ENCODE data around the gene OSBPL2. TPM values are rescaled to one million over a fixed set of nuclear protein-coding genes. Genes with fewer than 3 reads are reported as not detected.

Gene OSBPL2
- total RNA-seq, 1 experiment from 2014 or later, result 36.9 TPM

DNA sequence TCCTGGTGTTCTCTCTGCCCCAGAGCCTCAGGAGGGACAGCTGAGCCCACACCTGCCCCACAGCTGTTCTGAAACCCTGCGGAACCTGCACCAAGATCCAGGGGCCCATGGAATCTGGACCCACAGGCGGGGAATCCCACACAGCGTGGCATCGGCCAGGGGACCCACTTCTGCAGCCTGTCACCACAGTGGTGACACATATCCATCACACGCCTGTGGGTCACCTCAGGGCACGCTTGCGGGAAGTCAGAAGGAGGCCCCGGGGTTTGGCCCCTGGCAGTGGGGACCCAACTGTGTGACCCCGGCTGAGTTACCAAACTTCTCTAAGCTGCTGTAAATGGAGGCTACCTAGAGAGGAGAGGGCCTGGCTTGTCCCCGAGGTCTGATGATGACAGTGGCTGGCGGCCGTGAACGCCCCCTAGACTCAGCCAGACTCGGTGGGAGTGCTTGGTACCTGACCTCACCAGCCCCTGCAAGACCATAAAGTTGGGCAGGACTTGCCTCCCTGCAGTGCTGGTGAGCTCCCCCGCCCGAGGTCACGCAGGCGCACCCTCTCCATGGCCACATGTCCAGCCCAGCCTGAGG is 16.0 kb upstream of the OSBPL2 start:
- ChIA-PET POLR2A (no interaction called here), CTCF (no interaction called here), RAD21 (ENCODE audit: low non-redundant PET in 1 of 2, low total read pairs in 2 of 2, uncharacterized antibody in 2 of 2, unreplicated experiment in 2 of 2) (no interaction called here)
- Histone ChIP-seq H4K20me1 (ENCODE audit: insufficient read depth) (no peaks in the 10 kb centered on the region), H3K9me2 (ENCODE audit: insufficient read depth) (no peaks in the 10 kb centered on the region), H3K27me3 (ENCODE audit: insufficient read depth, low read length) (peaks cover 23% of the 10 kb centered on the region; the same call in 1 of the 2 replicates), H3K36me3 (ENCODE audit: control insufficient read depth in 1 of 2, insufficient read depth in 2 of 2, low read length in 2 of 2) (no peaks in the 10 kb centered on the region), H3K79me2 (ENCODE audit: insufficient read depth, low read length) (no peaks in the 10 kb centered on the region), H3K4me3 (replicated peaks in 1 of 2; ENCODE audit: low read depth in 1 of 2, low read length in 2 of 2) (no peak overlapping the region), H3K9me3 (ENCODE audit: control insufficient read depth in 1 of 2, insufficient read depth in 1 of 2, low read depth in 1 of 2, low read length in 2 of 2) (no peaks in the 10 kb centered on the region), H3K4me2 (ENCODE audit: low read length) (no peak overlapping the region), H3K4me1 (ENCODE audit: control insufficient read depth in 1 of 2, insufficient read depth in 2 of 2, low read length in 2 of 2) (no peaks in the 10 kb centered on the region), H2AFZ (ENCODE audit: low read depth, low read length, poor library complexity, severe bottlenecking) (no peak overlapping the region), H3K27ac (ENCODE audit: low read depth, low read length) (no peak overlapping the region), H3K9ac (ENCODE audit: low read length) (no peak overlapping the region)
- ATAC-seq (no peak), DNase-seq (ENCODE audit: low read depth, low spot score) (no peak)
- TF ChIP-seq MAX (IDR thresholded peaks at IDR 0.05) (no peak), TCF7L2 (IDR thresholded peaks at IDR 0.05; ENCODE audit: borderline replicate concordance, extremely low read depth, insufficient read depth, insufficient read length) (no peak), CBX3 (IDR thresholded peaks at IDR 0.05; ENCODE audit: low read depth) (no peak), EZH2 (IDR thresholded peaks at IDR 0.05) (no peak), RAD21 (IDR thresholded peaks at IDR 0.05; ENCODE audit: low read depth) (no peak)
- TF ChIP-seq, protein P1, sequence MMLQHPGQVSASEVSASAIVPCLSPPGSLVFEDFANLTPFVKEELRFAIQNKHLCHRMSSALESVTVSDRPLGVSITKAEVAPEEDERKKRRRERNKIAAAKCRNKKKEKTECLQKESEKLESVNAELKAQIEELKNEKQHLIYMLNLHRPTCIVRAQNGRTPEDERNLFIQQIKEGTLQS (IDR thresholded peaks at IDR 0.05), result no peak
- BruUV-seq (replicated peaks), result no TSS peak
- intact Hi-C loops (cut with micrococcal nuclease), result no loop called here

GRCh38 chr20:62222972-62223371 is 15.3 kb upstream of the OSBPL2 start:
- Histone ChIP-seq H3K9me3 (ENCODE audit: control insufficient read depth in 1 of 2, insufficient read depth in 1 of 2, low read depth in 1 of 2, low read length in 2 of 2) (no peaks in the 10 kb centered on the region), H3K79me2 (ENCODE audit: insufficient read depth, low read length) (no peaks in the 10 kb centered on the region), H3K4me2 (ENCODE audit: low read length) (no peak overlapping the region), H3K9me2 (ENCODE audit: insufficient read depth) (no peaks in the 10 kb centered on the region), H3K27ac (ENCODE audit: low read depth, low read length) (no peak overlapping the region), H2AFZ (ENCODE audit: low read depth, low read length, poor library complexity, severe bottlenecking) (no peak overlapping the region), H3K36me3 (ENCODE audit: control insufficient read depth in 1 of 2, insufficient read depth in 2 of 2, low read length in 2 of 2) (no peaks in the 10 kb centered on the region), H3K4me1 (ENCODE audit: control insufficient read depth in 1 of 2, insufficient read depth in 2 of 2, low read length in 2 of 2) (peaks cover 0 to 5% of the 10 kb centered on the region in 2 experiments; a peak in 1 of 4 replicates), H3K9ac (ENCODE audit: low read length) (no peak overlapping the region), H3K27me3 (ENCODE audit: insufficient read depth, low read length) (peaks cover 23% of the 10 kb centered on the region; the same call in 1 of the 2 replicates), H4K20me1 (ENCODE audit: insufficient read depth) (no peaks in the 10 kb centered on the region), H3K4me3 (replicated peaks in 1 of 2; ENCODE audit: low read depth in 1 of 2, low read length in 2 of 2) (no peak overlapping the region)
- ChIA-PET RAD21 (ENCODE audit: low non-redundant PET in 1 of 2, low total read pairs in 2 of 2, uncharacterized antibody in 2 of 2, unreplicated experiment in 2 of 2) (no interaction called here), CTCF (no interaction called here), POLR2A (no interaction called here)
- DNase-seq (ENCODE audit: low read depth, low spot score), result no peak
- TF ChIP-seq CBX3 (IDR thresholded peaks at IDR 0.05; ENCODE audit: low read depth) (no peak), YY1 (IDR thresholded peaks at IDR 0.05; ENCODE audit: extremely low read depth, insufficient replicate concordance, low read depth, low read length) (no peak), ELF1 (IDR thresholded peaks at IDR 0.05; ENCODE audit: borderline replicate concordance, low read depth) (no peak), CEBPB (IDR thresholded peaks at IDR 0.05; ENCODE audit: low read depth) (no peak)
- BruUV-seq (replicated peaks), result no TSS peak
- no peak for ATAC-seq
- intact Hi-C loops (cut with micrococcal nuclease), result no loop called here

Measured in HCT116 (cell line).